Trophoblast cell (in vitro differentiated cells and primary cell): ENCODE results near the gene NFIC.

Source experiments
- DNase-seq, 2 donors: peaks; one replicate each; pipeline ENCODE4 v3.0.0-alpha.2; 2016
- H2AFZ ChIP-seq: 2 replicates; pipeline ENCODE4 v1.6.1; 2013; ENCODE audit warnings: low read length, moderate library complexity, mild to moderate bottlenecking; ENCODE audit not compliant: insufficient read depth, poor library complexity
- H2AK5ac ChIP-seq: 2 replicates; pipeline ENCODE4 v1.6.1; 2013; ENCODE audit warnings: mild to moderate bottlenecking, low read length
- H2BK120ac ChIP-seq: 2 replicates; pipeline ENCODE4 v1.6.1; 2013; ENCODE audit warnings: low read length, mild to moderate bottlenecking, moderate library complexity; ENCODE audit not compliant: insufficient read depth, poor library complexity
- H2BK12ac ChIP-seq: 2 replicates; pipeline ENCODE4 v1.6.1; 2013; ENCODE audit warnings: mild to moderate bottlenecking, low read length, moderate library complexity
- H2BK5ac ChIP-seq: 2 replicates; pipeline ENCODE4 v1.6.1; 2013; ENCODE audit warnings: low read length, low read depth, moderate library complexity, mild to moderate bottlenecking; ENCODE audit not compliant: poor library complexity
- H3K14ac ChIP-seq: 2 replicates; pipeline ENCODE4 v1.6.1; 2013; ENCODE audit warnings: mild to moderate bottlenecking, low read length
- H3K18ac ChIP-seq: 2 replicates; pipeline ENCODE4 v1.6.1; 2013; ENCODE audit warnings: mild to moderate bottlenecking, low read length
- H3K23ac ChIP-seq: 2 replicates; pipeline ENCODE4 v1.6.1; 2013; ENCODE audit warnings: low read length
- H3K27ac ChIP-seq: 2 replicates; pipeline ENCODE4 v1.5.1; 2013; ENCODE audit warnings: low read depth, mild to moderate bottlenecking, inconsistent platforms, low read length, moderate library complexity
- H3K27me3 ChIP-seq: 2 replicates; pipeline ENCODE4 v1.6.1; 2013; ENCODE audit warnings: inconsistent platforms, mild to moderate bottlenecking, low read length, moderate library complexity; ENCODE audit not compliant: insufficient read depth
- H3K36me3 ChIP-seq, 2 experiments: 1 replicate in 1 of 2; 2 replicates in 1 of 2; pipeline ENCODE4 v1.6.1; 2013; ENCODE audit warnings: low read length in 2 of 2, mild to moderate bottlenecking in 2 of 2, moderate library complexity in 1 of 2; ENCODE audit not compliant: insufficient read depth in 2 of 2, control insufficient read depth in 1 of 2
- H3K4ac ChIP-seq: 2 replicates; pipeline ENCODE4 v1.6.1; 2013; ENCODE audit warnings: low read depth, mild to moderate bottlenecking, low read length, moderate library complexity
- H3K4me1 ChIP-seq, 2 experiments: 1 replicate in 1 of 2; 2 replicates in 1 of 2; pipeline ENCODE4 v1.6.1; 2013; ENCODE audit warnings: low read length in 2 of 2, mild to moderate bottlenecking in 2 of 2, moderate library complexity in 1 of 2; ENCODE audit not compliant: insufficient read depth in 2 of 2, control insufficient read depth in 1 of 2
- H3K4me2 ChIP-seq: 2 replicates; pipeline ENCODE4 v1.6.1; 2013; ENCODE audit warnings: inconsistent platforms, mild to moderate bottlenecking, low read length, moderate library complexity
- H3K4me3 ChIP-seq: 2 replicates; pipeline ENCODE4 v1.5.1; 2013; ENCODE audit warnings: mild to moderate bottlenecking, low read depth, low read length, inconsistent platforms
- H3K79me1 ChIP-seq: one replicate; pipeline ENCODE4 v1.6.1; 2013; ENCODE audit warnings: low read length
- H3K79me2 ChIP-seq: 2 replicates; pipeline ENCODE4 v1.6.1; 2013; ENCODE audit warnings: low read length, mild to moderate bottlenecking; ENCODE audit not compliant: control insufficient read depth, insufficient read depth, poor library complexity
- H3K9ac ChIP-seq: 2 replicates; pipeline ENCODE4 v1.6.1; 2013; ENCODE audit warnings: mild to moderate bottlenecking, low read length
- H3K9me3 ChIP-seq: 2 replicates; pipeline ENCODE4 v1.6.1; 2013; ENCODE audit warnings: low read depth, mild to moderate bottlenecking, control low read depth, inconsistent platforms, low read length; ENCODE audit not compliant: insufficient read depth
- H4K12ac ChIP-seq: 2 replicates; pipeline ENCODE4 v1.6.1; 2013; ENCODE audit warnings: low read depth, mild to moderate bottlenecking, low read length, moderate library complexity
- H4K8ac ChIP-seq: 2 replicates; pipeline ENCODE4 v1.6.1; 2013; ENCODE audit warnings: low read depth, mild to moderate bottlenecking, low read length, moderate library complexity
- H4K91ac ChIP-seq: one replicate; pipeline ENCODE4 v1.6.1; 2013; ENCODE audit warnings: low read depth, mild to moderate bottlenecking, low read length, moderate library complexity
- WGBS: extraction: QIAGEN DNeasy Blood & Tissue Kit; methylation state at CpG from one replicate; pipeline ENCODE4 v1.1.7; 2013; ENCODE audit warnings: missing lambda C conversion rate; ENCODE audit not compliant: insufficient read length, insufficient coverage; ENCODE audit errors: extremely low coverage; 5-methylcytosine and 5-hydroxymethylcytosine counted together

The NFIC gene

DNA sequence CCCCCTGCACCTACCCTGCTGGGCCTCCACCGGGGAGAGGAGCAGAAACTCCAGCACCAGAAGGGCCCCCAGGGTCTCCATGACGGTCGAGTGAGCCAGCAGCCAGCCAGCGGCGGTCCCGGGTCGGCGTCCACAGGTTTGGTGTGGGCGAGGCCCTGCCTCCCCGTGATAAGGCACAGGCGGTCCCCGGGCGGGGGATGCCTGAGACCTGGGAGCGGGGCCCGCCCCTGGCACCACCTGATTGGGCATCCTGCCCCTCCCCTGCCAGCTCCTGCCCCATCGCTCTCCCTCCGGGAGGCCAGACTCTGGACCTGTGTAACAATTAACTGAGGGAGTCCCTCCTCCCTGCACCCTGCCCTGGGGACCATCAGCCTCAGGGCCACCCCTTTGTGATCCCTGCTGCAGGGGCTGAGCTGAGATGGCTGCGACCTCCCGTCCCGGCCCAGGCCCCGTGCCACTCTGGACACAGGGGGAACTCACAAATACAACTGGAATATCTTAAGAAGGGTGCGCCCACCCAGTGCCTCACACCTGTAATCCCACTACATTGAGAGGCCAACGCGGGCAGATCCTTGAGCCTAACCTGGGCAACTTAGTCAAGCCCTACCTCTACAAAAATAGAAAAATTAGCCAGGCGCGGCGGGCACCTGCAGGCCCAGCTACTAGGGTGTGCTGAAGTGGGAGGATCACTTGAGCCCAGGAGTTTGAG is 114.2 kb downstream of the NFIC start, which contains the start of gene SMIM24:
SMIM24 (minus strand) TSS at position 143 of the 709 bp plus-strand sequence; CDS start at position 81, 62 bp downstream.
- no peak within 1 kb of the TSS for H3K14ac ChIP-seq
- H3K23ac ChIP-seq, result no peak within 1 kb of the TSS
- H3K79me1 ChIP-seq, result no peaks in the 10 kb centered on the region
- H3K36me3 ChIP-seq, result no peaks in the 10 kb centered on the region
- H4K8ac ChIP-seq, result no peak within 1 kb of the TSS
- no peak within 1 kb of the TSS for H2BK12ac ChIP-seq
- H3K4me2 ChIP-seq, result no peak within 1 kb of the TSS
- H3K27ac ChIP-seq, result no peak within 1 kb of the TSS
- no peak within 1 kb of the TSS for H4K12ac ChIP-seq
- H3K4me3 ChIP-seq, result no peak within 1 kb of the TSS
- H3K79me2 ChIP-seq, result no peaks in the 10 kb centered on the region
- H2BK5ac ChIP-seq, result no peak within 1 kb of the TSS
- no peak within 1 kb of the TSS for H3K9ac ChIP-seq
- H3K18ac ChIP-seq, result no peak within 1 kb of the TSS
- H2BK120ac ChIP-seq, result no peak within 1 kb of the TSS
- H3K9me3 ChIP-seq, result peaks cover 20% of the 10 kb centered on the region
- H2AFZ ChIP-seq, result no peak within 1 kb of the TSS
- H4K91ac ChIP-seq, result no peak within 1 kb of the TSS
- WGBS, result no CpG with 5 or more reads among the region's 27 CpGs
- no peaks in the 10 kb centered on the region for H3K4me1 ChIP-seq
- no peak for DNase-seq
- no peak within 1 kb of the TSS for H3K4ac ChIP-seq
- H2AK5ac ChIP-seq, result no peak within 1 kb of the TSS
- H3K27me3 ChIP-seq, result no peaks in the 10 kb centered on the region

DNA sequence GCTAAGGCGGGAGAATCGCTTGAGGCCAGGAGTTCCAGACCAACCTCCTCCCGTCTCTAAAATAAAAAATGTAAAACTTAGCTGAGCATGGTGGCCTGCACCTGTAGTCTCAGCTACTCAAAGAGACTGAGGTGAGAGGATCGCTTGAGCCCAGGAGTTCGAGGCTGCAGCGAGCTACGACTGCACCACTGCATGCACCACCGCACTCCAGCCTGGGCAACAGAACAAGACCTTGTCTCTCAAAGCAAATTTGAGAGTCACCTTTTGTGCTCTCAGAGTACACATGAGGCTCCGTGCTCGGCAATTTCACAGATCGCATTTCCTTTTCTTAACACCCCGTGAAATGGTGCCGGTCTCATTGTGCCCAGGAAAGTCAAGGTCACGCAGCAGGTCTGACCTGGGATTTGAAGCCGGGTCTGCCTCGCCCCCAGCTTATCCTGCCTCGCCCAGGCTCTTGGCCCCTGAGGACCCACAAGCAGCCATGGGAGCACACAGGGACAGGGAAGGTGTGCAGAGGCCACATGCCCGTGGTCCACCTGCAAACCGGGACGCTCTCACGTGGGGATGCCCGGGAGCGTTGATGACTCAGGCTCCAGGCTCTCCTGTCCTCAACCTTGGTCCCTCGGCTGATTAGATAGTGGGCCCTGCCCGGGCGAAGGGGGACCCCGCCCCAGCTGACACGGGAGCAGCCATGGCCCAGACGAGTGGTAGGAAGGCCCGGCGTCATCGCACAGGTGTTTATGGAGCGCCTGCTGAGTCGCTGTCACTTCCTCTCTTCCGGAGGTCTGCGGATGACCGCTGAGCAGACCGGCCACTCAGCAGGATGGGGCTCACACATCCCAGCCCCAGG is 115.1 kb downstream of the NFIC start:
- Histone ChIP-seq H3K23ac (no peak overlapping the region), H3K4me2 (no peak overlapping the region), H3K79me1 (no peaks in the 10 kb centered on the region), H3K79me2 (no peaks in the 10 kb centered on the region), H3K14ac (no peak overlapping the region), H2BK5ac (no peak overlapping the region), H4K91ac (no peak overlapping the region), H3K18ac (no peak overlapping the region), H3K4ac (no peak overlapping the region), H3K9ac (no peak overlapping the region), H3K4me1 (no peaks in the 10 kb centered on the region), H2AFZ (no peak overlapping the region), H3K27me3 (no peaks in the 10 kb centered on the region), H2BK12ac (no peak overlapping the region), H3K27ac (no peak overlapping the region), H4K8ac (no peak overlapping the region), H4K12ac (no peak overlapping the region), H2BK120ac (no peak overlapping the region), H2AK5ac (no peak overlapping the region), H3K36me3 (no peaks in the 10 kb centered on the region), H3K9me3 (peaks cover 16% of the 10 kb centered on the region), H3K4me3 (no peak overlapping the region)
- DNase-seq, result peak; percentile 22 to 48
- no CpG with 5 or more reads among the region's 38 CpGs for WGBS

DNA sequence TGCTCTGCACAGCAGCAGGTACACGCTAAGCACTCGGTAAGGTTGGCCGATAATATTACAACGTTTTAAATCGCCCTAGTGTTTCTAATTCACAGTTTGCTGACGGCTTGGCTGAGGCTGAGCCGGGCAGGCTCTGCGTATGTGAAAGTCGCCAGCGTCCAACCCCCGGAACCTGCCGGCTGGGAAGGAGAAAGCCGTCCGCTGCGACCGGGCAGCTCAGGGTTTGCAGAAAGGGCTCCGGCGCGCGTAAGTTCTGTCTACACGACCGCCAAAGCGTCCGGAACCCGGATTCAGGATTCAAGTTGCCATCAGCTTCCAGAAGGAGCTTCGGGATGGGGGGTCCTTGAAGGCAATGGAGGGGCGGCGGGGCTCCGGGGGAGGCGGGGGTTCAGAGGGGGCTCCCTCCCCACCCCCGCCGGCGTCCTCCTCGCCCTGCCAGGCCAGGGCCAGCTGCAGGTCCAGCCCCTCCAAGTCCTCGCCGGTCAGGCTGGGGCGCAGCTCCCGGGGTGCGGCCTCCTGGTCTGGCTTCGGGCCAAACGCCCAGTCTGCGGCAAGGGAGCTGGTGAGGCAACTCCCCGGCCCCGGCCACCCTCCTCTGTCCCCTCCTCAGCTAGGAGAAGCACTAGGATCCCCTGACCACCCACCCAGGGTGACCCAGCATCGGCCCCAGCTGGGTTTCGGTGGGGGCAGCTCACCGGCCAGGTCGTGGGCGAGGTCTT is 116.3 kb downstream of the NFIC start:
- Histone ChIP-seq H3K14ac (no peak overlapping the region), H4K8ac (no peak overlapping the region), H3K4me3 (no peak overlapping the region), H3K23ac (no peak overlapping the region), H3K4me1 (no peaks in the 10 kb centered on the region), H4K91ac (no peak overlapping the region), H3K27me3 (no peaks in the 10 kb centered on the region), H3K4ac (no peak overlapping the region), H3K27ac (no peak overlapping the region), H2BK5ac (no peak overlapping the region), H3K79me2 (no peaks in the 10 kb centered on the region), H2BK120ac (no peak overlapping the region), H4K12ac (no peak overlapping the region), H3K79me1 (no peaks in the 10 kb centered on the region), H3K36me3 (no peaks in the 10 kb centered on the region), H2AK5ac (no peak overlapping the region), H3K18ac (no peak overlapping the region), H3K9me3 (peaks cover 7% of the 10 kb centered on the region), H3K9ac (no peak overlapping the region), H2BK12ac (no peak overlapping the region), H2AFZ (no peak overlapping the region), H3K4me2 (no peak overlapping the region)
- no peak for DNase-seq
- WGBS, result no CpG with 5 or more reads among the region's 49 CpGs

DNA sequence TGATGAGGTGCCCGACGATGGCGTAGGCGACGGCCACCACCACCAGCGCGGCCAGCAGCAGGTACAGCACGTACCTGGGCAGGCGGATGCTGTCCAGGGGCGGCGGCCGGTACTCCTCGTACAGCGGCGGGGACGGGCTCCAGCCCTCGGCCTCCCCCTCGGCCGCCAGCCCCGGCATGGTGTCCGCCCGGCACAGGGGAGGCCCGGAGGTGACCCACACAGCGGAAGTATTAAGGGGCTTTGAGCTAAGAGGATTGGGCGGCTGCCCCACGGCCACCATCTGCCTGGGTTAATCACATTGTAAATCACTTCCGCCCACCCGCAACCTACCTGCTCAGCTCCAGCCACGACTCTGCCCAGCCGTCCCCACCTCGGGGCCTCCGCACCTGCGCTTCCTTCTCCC is 116.8 kb downstream of the NFIC start, which contains the start of gene SMIM44:
SMIM44 (minus strand) TSS at position 216 of the 403 bp plus-strand sequence; CDS start at position 178, 38 bp downstream.
- no peak within 1 kb of the TSS for H3K23ac ChIP-seq
- no peak within 1 kb of the TSS for H4K91ac ChIP-seq
- H3K27me3 ChIP-seq, result no peaks in the 10 kb centered on the region
- H2BK5ac ChIP-seq, result no peak within 1 kb of the TSS
- no peak for DNase-seq
- H3K79me1 ChIP-seq, result no peaks in the 10 kb centered on the region
- H3K9me3 ChIP-seq, result peaks cover 4% of the 10 kb centered on the region
- no peaks in the 10 kb centered on the region for H3K4me1 ChIP-seq
- H3K79me2 ChIP-seq, result no peaks in the 10 kb centered on the region
- no peak within 1 kb of the TSS for H2BK120ac ChIP-seq
- no peak within 1 kb of the TSS for H4K12ac ChIP-seq
- H3K4ac ChIP-seq, result no peak within 1 kb of the TSS
- no peak within 1 kb of the TSS for H2BK12ac ChIP-seq
- no peak within 1 kb of the TSS for H2AK5ac ChIP-seq
- H3K36me3 ChIP-seq, result no peaks in the 10 kb centered on the region
- H3K9ac ChIP-seq, result no peak within 1 kb of the TSS
- H3K27ac ChIP-seq, result no peak within 1 kb of the TSS
- WGBS, result no CpG with 5 or more reads among the region's 33 CpGs
- H3K4me3 ChIP-seq, result no peak within 1 kb of the TSS
- no peak within 1 kb of the TSS for H3K18ac ChIP-seq
- no peak within 1 kb of the TSS for H3K4me2 ChIP-seq
- H4K8ac ChIP-seq, result no peak within 1 kb of the TSS
- no peak within 1 kb of the TSS for H2AFZ ChIP-seq
- no peak within 1 kb of the TSS for H3K14ac ChIP-seq
